ENCODE measurements around the gene C4orf50. TPM values are rescaled to one million over a fixed set of nuclear protein-coding genes. Genes with fewer than 3 reads are reported as not detected.

C4orf50 gene
- polyA plus RNA-seq, 1 donor from 2014 or later = 1.6 TPM

DNA sequence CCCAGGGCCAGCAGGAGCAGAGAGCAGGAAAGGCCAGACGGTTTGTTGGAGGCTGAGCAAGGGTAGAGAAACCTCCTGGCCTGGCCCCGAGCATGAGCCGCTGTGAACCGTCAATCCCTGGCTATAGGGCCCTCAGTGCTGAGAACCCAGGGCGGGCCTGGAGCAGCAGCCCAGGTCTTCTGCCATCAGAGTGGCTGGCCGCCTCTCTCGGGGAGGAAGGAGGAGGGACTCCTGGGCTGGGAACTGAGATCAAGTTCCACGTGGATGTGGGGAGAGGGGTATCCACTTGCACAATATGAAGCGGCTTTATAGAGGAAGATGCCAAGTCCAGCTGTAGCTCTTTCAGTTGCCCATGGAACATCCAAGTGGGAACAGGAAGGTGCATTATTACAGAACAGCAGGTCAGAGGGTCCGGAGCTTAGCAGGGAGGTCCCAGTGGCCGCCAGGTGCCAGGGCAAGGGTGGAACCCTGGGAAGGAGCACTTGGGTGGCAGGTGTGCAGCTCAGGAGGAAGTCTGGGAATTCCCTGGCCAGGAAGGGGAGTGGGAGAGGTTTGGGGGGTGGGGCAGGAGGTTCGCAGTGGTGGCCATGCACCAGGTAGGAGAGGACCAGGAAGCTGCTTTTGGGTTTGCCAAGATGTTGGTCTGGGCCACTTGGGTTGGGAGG, 93.6 kb downstream of the C4orf50 start:
- no peak overlapping the region for H3K9ac ChIP-seq (ENCODE audit: low read length)
- TF ChIP-seq MXI1 (conservative IDR thresholded peaks at IDR 0.05; ENCODE audit: poor library complexity, severe bottlenecking) (no peak), POLR2AphosphoS5 (IDR thresholded peaks at IDR 0.05) (no peak), EP300 (conservative IDR thresholded peaks at IDR 0.05; ENCODE audit: poor library complexity, severe bottlenecking) (no peak), EZH2 (IDR thresholded peaks at IDR 0.05; ENCODE audit: borderline replicate concordance, insufficient read depth, low read length, poor library complexity, severe bottlenecking) (no peak), SMC3 (conservative IDR thresholded peaks at IDR 0.05; ENCODE audit: poor library complexity) (no peak), TAF1 (IDR thresholded peaks at IDR 0.05; ENCODE audit: low read depth) (no peak), RAD21 (conservative IDR thresholded peaks at IDR 0.05) (no peak)
- TF ChIP-seq, protein P1, sequence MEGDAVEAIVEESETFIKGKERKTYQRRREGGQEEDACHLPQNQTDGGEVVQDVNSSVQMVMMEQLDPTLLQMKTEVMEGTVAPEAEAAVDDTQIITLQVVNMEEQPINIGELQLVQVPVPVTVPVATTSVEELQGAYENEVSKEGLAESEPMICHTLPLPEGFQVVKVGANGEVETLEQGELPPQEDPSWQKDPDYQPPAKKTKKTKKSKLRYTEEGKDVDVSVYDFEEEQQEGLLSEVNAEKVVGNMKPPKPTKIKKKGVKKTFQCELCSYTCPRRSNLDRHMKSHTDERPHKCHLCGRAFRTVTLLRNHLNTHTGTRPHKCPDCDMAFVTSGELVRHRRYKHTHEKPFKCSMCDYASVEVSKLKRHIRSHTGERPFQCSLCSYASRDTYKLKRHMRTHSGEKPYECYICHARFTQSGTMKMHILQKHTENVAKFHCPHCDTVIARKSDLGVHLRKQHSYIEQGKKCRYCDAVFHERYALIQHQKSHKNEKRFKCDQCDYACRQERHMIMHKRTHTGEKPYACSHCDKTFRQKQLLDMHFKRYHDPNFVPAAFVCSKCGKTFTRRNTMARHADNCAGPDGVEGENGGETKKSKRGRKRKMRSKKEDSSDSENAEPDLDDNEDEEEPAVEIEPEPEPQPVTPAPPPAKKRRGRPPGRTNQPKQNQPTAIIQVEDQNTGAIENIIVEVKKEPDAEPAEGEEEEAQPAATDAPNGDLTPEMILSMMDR (IDR thresholded peaks at IDR 0.05; ENCODE audit: poor library complexity, severe bottlenecking) = no peak
- TF ChIP-seq, protein P2, sequence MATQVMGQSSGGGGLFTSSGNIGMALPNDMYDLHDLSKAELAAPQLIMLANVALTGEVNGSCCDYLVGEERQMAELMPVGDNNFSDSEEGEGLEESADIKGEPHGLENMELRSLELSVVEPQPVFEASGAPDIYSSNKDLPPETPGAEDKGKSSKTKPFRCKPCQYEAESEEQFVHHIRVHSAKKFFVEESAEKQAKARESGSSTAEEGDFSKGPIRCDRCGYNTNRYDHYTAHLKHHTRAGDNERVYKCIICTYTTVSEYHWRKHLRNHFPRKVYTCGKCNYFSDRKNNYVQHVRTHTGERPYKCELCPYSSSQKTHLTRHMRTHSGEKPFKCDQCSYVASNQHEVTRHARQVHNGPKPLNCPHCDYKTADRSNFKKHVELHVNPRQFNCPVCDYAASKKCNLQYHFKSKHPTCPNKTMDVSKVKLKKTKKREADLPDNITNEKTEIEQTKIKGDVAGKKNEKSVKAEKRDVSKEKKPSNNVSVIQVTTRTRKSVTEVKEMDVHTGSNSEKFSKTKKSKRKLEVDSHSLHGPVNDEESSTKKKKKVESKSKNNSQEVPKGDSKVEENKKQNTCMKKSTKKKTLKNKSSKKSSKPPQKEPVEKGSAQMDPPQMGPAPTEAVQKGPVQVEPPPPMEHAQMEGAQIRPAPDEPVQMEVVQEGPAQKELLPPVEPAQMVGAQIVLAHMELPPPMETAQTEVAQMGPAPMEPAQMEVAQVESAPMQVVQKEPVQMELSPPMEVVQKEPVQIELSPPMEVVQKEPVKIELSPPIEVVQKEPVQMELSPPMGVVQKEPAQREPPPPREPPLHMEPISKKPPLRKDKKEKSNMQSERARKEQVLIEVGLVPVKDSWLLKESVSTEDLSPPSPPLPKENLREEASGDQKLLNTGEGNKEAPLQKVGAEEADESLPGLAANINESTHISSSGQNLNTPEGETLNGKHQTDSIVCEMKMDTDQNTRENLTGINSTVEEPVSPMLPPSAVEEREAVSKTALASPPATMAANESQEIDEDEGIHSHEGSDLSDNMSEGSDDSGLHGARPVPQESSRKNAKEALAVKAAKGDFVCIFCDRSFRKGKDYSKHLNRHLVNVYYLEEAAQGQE (IDR thresholded peaks at IDR 0.05; ENCODE audit: borderline replicate concordance) = no peak

DNA sequence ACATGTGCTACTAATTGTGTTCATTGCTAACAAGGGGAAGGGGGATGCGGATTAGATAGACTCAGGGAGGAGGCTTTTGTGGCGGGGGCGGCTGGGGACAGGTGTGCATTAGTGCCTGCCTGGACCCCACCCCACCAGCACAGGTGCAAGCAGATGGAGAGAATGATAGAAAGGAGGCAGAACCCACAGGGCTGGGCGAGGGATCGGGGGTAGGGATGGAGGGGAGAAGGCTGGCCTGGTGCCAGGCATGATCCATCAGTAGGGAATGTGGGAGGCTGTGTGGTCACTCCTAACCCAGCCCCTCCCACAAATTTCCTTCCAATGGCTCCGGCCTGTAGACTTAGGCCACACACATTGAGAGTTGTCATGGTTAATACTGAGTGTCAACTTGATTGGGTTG, 94.9 kb downstream of the C4orf50 start:
- H3K36me3 ChIP-seq (ENCODE audit: insufficient read depth, low read length) = no peaks in the 10 kb centered on the region
- H2AFZ ChIP-seq (ENCODE audit: low read depth, low read length) = no peak overlapping the region
- H3K27me3 ChIP-seq (ENCODE audit: insufficient read depth, low read depth, low read length) = no peaks in the 10 kb centered on the region
- H3K9me3 ChIP-seq (ENCODE audit: low read length) = no peaks in the 10 kb centered on the region
- H3K27ac ChIP-seq (ENCODE audit: low read length) = no peak overlapping the region
- no peaks in the 10 kb centered on the region for H3K79me2 ChIP-seq (replicated peaks; ENCODE audit: insufficient read depth, low read length)
- H3K9ac ChIP-seq (ENCODE audit: low read length) = no peak overlapping the region
- H3K4me2 ChIP-seq (ENCODE audit: low read length) = no peak overlapping the region
- H3K4me3 ChIP-seq (ENCODE audit: low read length) = no peak overlapping the region
- no peaks in the 10 kb centered on the region for H3F3A ChIP-seq (ENCODE audit: insufficient read depth, low read length, poor library complexity, severe bottlenecking)
- no peak for TF ChIP-seq RAD21 (conservative IDR thresholded peaks at IDR 0.05)
- no peak for TF ChIP-seq TAF1 (IDR thresholded peaks at IDR 0.05; ENCODE audit: low read depth)
- TF ChIP-seq POLR2AphosphoS5 (IDR thresholded peaks at IDR 0.05) = no peak
- TF ChIP-seq, protein P2 (IDR thresholded peaks at IDR 0.05; ENCODE audit: borderline replicate concordance) = no peak
- no peak for TF ChIP-seq SMC3 (conservative IDR thresholded peaks at IDR 0.05; ENCODE audit: poor library complexity)
- TF ChIP-seq EZH2 (IDR thresholded peaks at IDR 0.05; ENCODE audit: borderline replicate concordance, insufficient read depth, low read length, poor library complexity, severe bottlenecking) = no peak
- no peak for TF ChIP-seq EP300 (conservative IDR thresholded peaks at IDR 0.05; ENCODE audit: poor library complexity, severe bottlenecking)
- TF ChIP-seq, protein P1 (IDR thresholded peaks at IDR 0.05; ENCODE audit: poor library complexity, severe bottlenecking) = no peak
- TF ChIP-seq MXI1 (conservative IDR thresholded peaks at IDR 0.05; ENCODE audit: poor library complexity, severe bottlenecking) = no peak
- H4K20me1 ChIP-seq (ENCODE audit: insufficient read depth) = no peaks in the 10 kb centered on the region
- H3K9me2 ChIP-seq (ENCODE audit: insufficient read depth, low read length) = no peaks in the 10 kb centered on the region

More for the DNA sequence above, 93.6 kb downstream of the C4orf50 start:
- Histone ChIP-seq H3K4me2 (ENCODE audit: low read length) (no peak overlapping the region), H3K27ac (ENCODE audit: low read length) (no peak overlapping the region), H3F3A (ENCODE audit: insufficient read depth, low read length, poor library complexity, severe bottlenecking) (no peaks in the 10 kb centered on the region), H3K36me3 (ENCODE audit: insufficient read depth, low read length) (no peaks in the 10 kb centered on the region), H4K20me1 (ENCODE audit: insufficient read depth) (no peaks in the 10 kb centered on the region), H3K9me2 (ENCODE audit: insufficient read depth, low read length) (no peaks in the 10 kb centered on the region), H3K9me3 (ENCODE audit: low read length) (no peaks in the 10 kb centered on the region), H2AFZ (ENCODE audit: low read depth, low read length) (no peak overlapping the region), H3K79me2 (replicated peaks; ENCODE audit: insufficient read depth, low read length) (no peaks in the 10 kb centered on the region), H3K27me3 (ENCODE audit: insufficient read depth, low read depth, low read length) (no peaks in the 10 kb centered on the region), H3K4me3 (ENCODE audit: low read length) (no peak overlapping the region)
